ENCODE data around the gene TXK. TPM values are rescaled to one million over a fixed set of nuclear protein-coding genes. Genes with fewer than 3 reads are reported as not detected.

Gene TXK
- total RNA-seq, 1 experiment from 2014 or later = not detected

- Histone ChIP-seq H3K9me2 (replicated peaks; ENCODE audit: insufficient read depth, low read length) (no peaks in the 10 kb centered on the region), H4K20me1 (ENCODE audit: insufficient read depth, low read depth, low read length) (no peaks in the 10 kb centered on the region), H3K36me3 (ENCODE audit: insufficient read depth, low read length) (no peaks in the 10 kb centered on the region), H3K9ac (ENCODE audit: low read length) (no peak overlapping the region), H3K27ac (ENCODE audit: low read length) (no peak overlapping the region), H2AFZ (ENCODE audit: low read length) (no peak overlapping the region), H3K4me1 (ENCODE audit: low read length) (no peaks in the 10 kb centered on the region), H3K4me2 (ENCODE audit: low read depth, low read length, poor library complexity, severe bottlenecking) (no peak overlapping the region), H3K79me2 (ENCODE audit: low read length) (no peaks in the 10 kb centered on the region), H3K27me3 (ENCODE audit: low read length) (no peaks in the 10 kb centered on the region), H3K9me3 (ENCODE audit: low read length) (no peaks in the 10 kb centered on the region), H3K4me3 (ENCODE audit: low read length) (no peak overlapping the region)
- no peak for DNase-seq
These were observed 13.9 kb downstream of the TXK start for GRCh38 chr4:48120132-48120531.

GRCh38 chr4:48119646-48120045 is 14.4 kb downstream of the TXK start:
- Histone ChIP-seq H3K4me3 (ENCODE audit: low read length) (no peak overlapping the region), H2AFZ (ENCODE audit: low read length) (no peak overlapping the region), H3K36me3 (ENCODE audit: insufficient read depth, low read length) (no peaks in the 10 kb centered on the region), H3K9ac (ENCODE audit: low read length) (no peak overlapping the region), H3K27me3 (ENCODE audit: low read length) (no peaks in the 10 kb centered on the region), H3K4me1 (ENCODE audit: low read length) (no peaks in the 10 kb centered on the region), H4K20me1 (ENCODE audit: insufficient read depth, low read depth, low read length) (no peaks in the 10 kb centered on the region), H3K9me3 (ENCODE audit: low read length) (no peaks in the 10 kb centered on the region), H3K79me2 (ENCODE audit: low read length) (no peaks in the 10 kb centered on the region), H3K9me2 (replicated peaks; ENCODE audit: insufficient read depth, low read length) (no peaks in the 10 kb centered on the region), H3K4me2 (ENCODE audit: low read depth, low read length, poor library complexity, severe bottlenecking) (no peak overlapping the region), H3K27ac (ENCODE audit: low read length) (no peak overlapping the region)
- DNase-seq = no peak

- DNase-seq = no peak
- Histone ChIP-seq H3K9me2 (replicated peaks; ENCODE audit: insufficient read depth, low read length) (no peaks in the 10 kb centered on the region), H3K27ac (ENCODE audit: low read length) (no peak overlapping the region), H3K9ac (ENCODE audit: low read length) (no peak overlapping the region), H3K36me3 (ENCODE audit: insufficient read depth, low read length) (no peaks in the 10 kb centered on the region), H3K27me3 (ENCODE audit: low read length) (no peaks in the 10 kb centered on the region), H4K20me1 (ENCODE audit: insufficient read depth, low read depth, low read length) (no peaks in the 10 kb centered on the region), H3K4me1 (ENCODE audit: low read length) (no peaks in the 10 kb centered on the region), H3K79me2 (ENCODE audit: low read length) (no peaks in the 10 kb centered on the region), H3K9me3 (ENCODE audit: low read length) (no peaks in the 10 kb centered on the region), H3K4me3 (ENCODE audit: low read length) (no peak overlapping the region), H3K4me2 (ENCODE audit: low read depth, low read length, poor library complexity, severe bottlenecking) (no peak overlapping the region), H2AFZ (ENCODE audit: low read length) (no peak overlapping the region)
These were observed 16.0 kb downstream of the TXK start for GRCh38 chr4:48118081-48118480.

- Histone ChIP-seq H2AFZ (ENCODE audit: low read length) (no peak overlapping the region), H3K27ac (ENCODE audit: low read length) (no peak overlapping the region)
- no peak for DNase-seq
These were observed 17.5 kb downstream of the TXK start for GRCh38 chr4:48116582-48116981.

GRCh38 chr4:48114412-48114811 is 19.6 kb downstream of the TXK start:
- H2AFZ ChIP-seq (ENCODE audit: low read length) = no peak overlapping the region
- H3K4me3 ChIP-seq (ENCODE audit: low read length) = no peak overlapping the region
- H3K9me3 ChIP-seq (ENCODE audit: low read length) = no peaks in the 10 kb centered on the region
- no peaks in the 10 kb centered on the region for H3K4me1 ChIP-seq (ENCODE audit: low read length)
- no peak overlapping the region for H3K9ac ChIP-seq (ENCODE audit: low read length)
- H3K9me2 ChIP-seq (replicated peaks; ENCODE audit: insufficient read depth, low read length) = no peaks in the 10 kb centered on the region
- no peaks in the 10 kb centered on the region for H3K27me3 ChIP-seq (ENCODE audit: low read length)
- H3K36me3 ChIP-seq (ENCODE audit: insufficient read depth, low read length) = no peaks in the 10 kb centered on the region
- H3K79me2 ChIP-seq (ENCODE audit: low read length) = no peaks in the 10 kb centered on the region
- no peak overlapping the region for H3K27ac ChIP-seq (ENCODE audit: low read length)
- H4K20me1 ChIP-seq (ENCODE audit: insufficient read depth, low read depth, low read length) = no peaks in the 10 kb centered on the region
- H3K4me2 ChIP-seq (ENCODE audit: low read depth, low read length, poor library complexity, severe bottlenecking) = no peak overlapping the region
- DNase-seq = no peak

More at GRCh38 chr4:48116582-48116981, 17.5 kb downstream of the TXK start:
- Histone ChIP-seq H3K4me2 (ENCODE audit: low read depth, low read length, poor library complexity, severe bottlenecking) (no peak overlapping the region), H3K9ac (ENCODE audit: low read length) (no peak overlapping the region), H3K9me3 (ENCODE audit: low read length) (no peaks in the 10 kb centered on the region), H3K9me2 (replicated peaks; ENCODE audit: insufficient read depth, low read length) (no peaks in the 10 kb centered on the region), H3K4me1 (ENCODE audit: low read length) (no peaks in the 10 kb centered on the region), H3K4me3 (ENCODE audit: low read length) (no peak overlapping the region), H3K27me3 (ENCODE audit: low read length) (no peaks in the 10 kb centered on the region), H3K36me3 (ENCODE audit: insufficient read depth, low read length) (no peaks in the 10 kb centered on the region), H3K79me2 (ENCODE audit: low read length) (no peaks in the 10 kb centered on the region), H4K20me1 (ENCODE audit: insufficient read depth, low read depth, low read length) (no peaks in the 10 kb centered on the region)

- Histone ChIP-seq H3K9me3 (ENCODE audit: low read length) (no peaks in the 10 kb centered on the region), H3K9me2 (replicated peaks; ENCODE audit: insufficient read depth, low read length) (no peaks in the 10 kb centered on the region), H3K9ac (ENCODE audit: low read length) (no peak overlapping the region), H3K79me2 (ENCODE audit: low read length) (no peaks in the 10 kb centered on the region), H4K20me1 (ENCODE audit: insufficient read depth, low read depth, low read length) (no peaks in the 10 kb centered on the region), H3K36me3 (ENCODE audit: insufficient read depth, low read length) (no peaks in the 10 kb centered on the region), H2AFZ (ENCODE audit: low read length) (no peak overlapping the region), H3K27me3 (ENCODE audit: low read length) (no peaks in the 10 kb centered on the region), H3K4me2 (ENCODE audit: low read depth, low read length, poor library complexity, severe bottlenecking) (no peak overlapping the region), H3K4me3 (ENCODE audit: low read length) (no peak overlapping the region), H3K27ac (ENCODE audit: low read length) (no peak overlapping the region), H3K4me1 (ENCODE audit: low read length) (no peaks in the 10 kb centered on the region)
- DNase-seq = no peak
These were observed 21.9 kb downstream of the TXK start for GRCh38 chr4:48112017-48112667.

GRCh38 chr4:48110452-48110978 is 23.5 kb downstream of the TXK start:
- no peaks in the 10 kb centered on the region for H4K20me1 ChIP-seq (ENCODE audit: insufficient read depth, low read depth, low read length)
- H3K27ac ChIP-seq (ENCODE audit: low read length) = no peak overlapping the region
- no peaks in the 10 kb centered on the region for H3K9me2 ChIP-seq (replicated peaks; ENCODE audit: insufficient read depth, low read length)
- no peaks in the 10 kb centered on the region for H3K79me2 ChIP-seq (ENCODE audit: low read length)
- DNase-seq = no peak
- H3K36me3 ChIP-seq (ENCODE audit: insufficient read depth, low read length) = no peaks in the 10 kb centered on the region
- H2AFZ ChIP-seq (ENCODE audit: low read length) = no peak overlapping the region
- H3K27me3 ChIP-seq (ENCODE audit: low read length) = no peaks in the 10 kb centered on the region
- no peaks in the 10 kb centered on the region for H3K4me1 ChIP-seq (ENCODE audit: low read length)
- no peak overlapping the region for H3K4me2 ChIP-seq (ENCODE audit: low read depth, low read length, poor library complexity, severe bottlenecking)
- no peaks in the 10 kb centered on the region for H3K9me3 ChIP-seq (ENCODE audit: low read length)
- H3K4me3 ChIP-seq (ENCODE audit: low read length) = no peak overlapping the region
- no peak overlapping the region for H3K9ac ChIP-seq (ENCODE audit: low read length)

GRCh38 chr4:48109413-48110263 is 24.4 kb downstream of the TXK start:
- Histone ChIP-seq H3K4me2 (ENCODE audit: low read depth, low read length, poor library complexity, severe bottlenecking) (no peak overlapping the region), H3K9ac (ENCODE audit: low read length) (no peak overlapping the region), H3K27ac (ENCODE audit: low read length) (no peak overlapping the region), H2AFZ (ENCODE audit: low read length) (no peak overlapping the region), H3K27me3 (ENCODE audit: low read length) (no peaks in the 10 kb centered on the region), H3K4me3 (ENCODE audit: low read length) (no peak overlapping the region), H3K9me3 (ENCODE audit: low read length) (no peaks in the 10 kb centered on the region), H4K20me1 (ENCODE audit: insufficient read depth, low read depth, low read length) (no peaks in the 10 kb centered on the region), H3K36me3 (ENCODE audit: insufficient read depth, low read length) (no peaks in the 10 kb centered on the region), H3K79me2 (ENCODE audit: low read length) (no peaks in the 10 kb centered on the region), H3K4me1 (ENCODE audit: low read length) (no peaks in the 10 kb centered on the region), H3K9me2 (replicated peaks; ENCODE audit: insufficient read depth, low read length) (no peaks in the 10 kb centered on the region)
- peak; percentile 75 for DNase-seq
